ENCODE results near the gene INTS3. TPM values are rescaled to one million over a fixed set of nuclear protein-coding genes. Genes with fewer than 3 reads are reported as not detected.
"Not testable (repeated sequence)": the region's sequence is repeated elsewhere in the genome, so short reads cannot be mapped to it uniquely, and the experiment has no call there.

The INTS3 gene
- total and polyA plus RNA-seq, 11 donors = 19.6 to 41.8 (median 30.7) TPM

GRCh38 chr1:153763365-153764225 lies 35.7 kb downstream of the INTS3 start:
- H3K36me3 ChIP-seq = peaks cover 0 to 100% (median 98%) of the 10 kb centered on the region in 9 donors

GRCh38 chr1:153764310-153764709 lies 36.5 kb downstream of the INTS3 start:
- 79 to 87% (median 84%) methylated on average over 5 of the region's 5 CpGs for WGBS, 4 donors

More at GRCh38 chr1:153763365-153764225, 35.7 kb downstream of the INTS3 start:
- no peak overlapping the region for H3K4me3 ChIP-seq
- peak; percentile 75 to 92 (median 82) for ATAC-seq
- intact Hi-C loops (cut with DNase I) = no loop called here
- no peaks in the 10 kb centered on the region for H3K9me3 ChIP-seq
- WGBS, 4 donors = 43 to 61% (median 56%) methylated on average over 7 of the region's 7 CpGs
- H3K4me1 ChIP-seq = peaks cover 0 to 26% (median 12%) of the 10 kb centered on the region in 12 donors
- H3K27me3 ChIP-seq = no peaks in the 10 kb centered on the region
- peak overlapping the region; percentile 38 to 83 (median 64) for H3K27ac ChIP-seq
- TF ChIP-seq CTCF (IDR thresholded peaks at IDR 0.05) = no peak
- peak in 1 of 2 donors; percentile 16 for TF ChIP-seq POLR2A (IDR thresholded peaks at IDR 0.05)
- DNase-seq = peak in 3 of 5 donors; percentile 51 to 59 (median 52)

GRCh38 chr1:153766663-153767062 lies 38.8 kb downstream of the INTS3 start:
- H3K27me3 ChIP-seq; H3K4me3 ChIP-seq; DNase-seq; H3K9me3 ChIP-seq; H3K27ac ChIP-seq; intact Hi-C loops (cut with DNase I); ATAC-seq: not testable (repeated sequence)
- H3K4me1 ChIP-seq = peaks cover 0 to 53% (median 26%) of the 10 kb centered on the region in 12 donors
- 91 to 96% (median 95%) methylated on average over 10 of the region's 10 CpGs for WGBS, 4 donors
- peaks cover 0 to 96% (median 89%) of the 10 kb centered on the region in 9 donors for H3K36me3 ChIP-seq

More at GRCh38 chr1:153764310-153764709, 36.5 kb downstream of the INTS3 start:
- Histone ChIP-seq H3K27ac (peak overlapping the region; percentile 38 to 83 (median 64)), H3K4me1 (peaks cover 0 to 33% (median 12%) of the 10 kb centered on the region in 12 donors), H3K36me3 (peaks cover 0 to 100% (median 98%) of the 10 kb centered on the region in 9 donors), H3K4me3 (no peak overlapping the region), H3K27me3 (no peaks in the 10 kb centered on the region), H3K9me3 (no peaks in the 10 kb centered on the region)
- TF ChIP-seq POLR2A (IDR thresholded peaks at IDR 0.05) (no peak), CTCF (IDR thresholded peaks at IDR 0.05) (no peak)
- no peak for ATAC-seq
- DNase-seq = no peak
- intact Hi-C loops (cut with DNase I) = no loop called here

DNA sequence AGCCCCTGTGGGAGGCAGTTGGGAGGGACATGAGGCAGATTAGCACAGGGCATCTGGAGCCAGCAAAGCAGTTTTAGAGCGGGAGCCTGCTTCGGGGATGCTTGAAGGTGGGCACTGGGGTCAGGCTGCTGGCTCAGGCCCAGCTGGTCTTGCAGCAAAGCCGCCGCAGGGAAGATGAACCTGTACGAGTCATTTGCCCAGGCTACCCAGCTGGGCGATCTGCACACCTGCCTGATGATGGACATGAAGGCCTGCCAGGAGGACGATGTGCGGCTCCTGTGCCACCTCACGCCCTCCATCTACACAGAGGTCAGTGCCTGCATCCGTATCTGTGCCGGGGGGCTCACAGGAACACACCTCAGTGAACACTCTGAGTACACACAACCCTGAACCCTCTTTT lies 39.7 kb downstream of the INTS3 start:
- Histone ChIP-seq H3K27ac (no peak overlapping the region), H3K36me3 (peaks cover 0 to 96% (median 86%) of the 10 kb centered on the region in 9 donors), H3K4me1 (peaks cover 4 to 55% (median 32%) of the 10 kb centered on the region in 12 donors), H3K27me3 (no peaks in the 10 kb centered on the region), H3K4me3 (no peak overlapping the region), H3K9me3 (no peaks in the 10 kb centered on the region)
- WGBS, 4 donors = 95 to 98% (median 96%) methylated on average over 11 of the region's 11 CpGs
- intact Hi-C loops (cut with DNase I) = no loop called here
- ATAC-seq = no peak
- TF ChIP-seq POLR2A (IDR thresholded peaks at IDR 0.05) (no peak), CTCF (IDR thresholded peaks at IDR 0.05) (no peak)
- DNase-seq = no peak

Data from heart left ventricle (tissue), 16 donors.